Cardiac fibroblast (primary cell): ENCODE results near the gene MS4A10.
"Not testable (repeated sequence)": the region's sequence is repeated elsewhere in the genome, so short reads cannot be mapped to it uniquely, and the experiment has no call there.

Experiments
- DNase-seq, 2 donors: peaks; one replicate each; pipeline versions ENCODE4 v3.0.0 to v3.0.0-alpha.2; 2010; ENCODE audit warnings: low read depth in 2 of 2
- H3K4me3 ChIP-seq, 2 donors: replicated peaks in 1 of 2; 1 replicate in 1 of 2; 2 replicates in 1 of 2; pipeline ENCODE4 v1.5.1; 2011; ENCODE audit warnings: low read depth in 2 of 2, low read length in 2 of 2, mild to moderate bottlenecking in 2 of 2, moderate library complexity in 1 of 2
- CTCF ChIP-seq: IDR thresholded peaks from one replicate; pipeline ENCODE4 v1.5.1; 2011; ENCODE audit warnings: low read depth, mild to moderate bottlenecking, low read length, inconsistent platforms

Gene MS4A10

GRCh38 chr11:60748225-60748624, 36.9 kb upstream of the MS4A10 start:
- no peak for TF ChIP-seq CTCF
- no peak for DNase-seq
- no peak overlapping the region for H3K4me3 ChIP-seq

- no peak for DNase-seq
- TF ChIP-seq CTCF: no peak
- H3K4me3 ChIP-seq: no peak overlapping the region
These were observed 36.3 kb upstream of the MS4A10 start for GRCh38 chr11:60748821-60749220.

- TF ChIP-seq CTCF: no peak
- no peak for DNase-seq
- no peak overlapping the region for H3K4me3 ChIP-seq
These were observed 34.2 kb upstream of the MS4A10 start for GRCh38 chr11:60750911-60751310.

GRCh38 chr11:60753309-60753708, 31.8 kb upstream of the MS4A10 start:
- no peak overlapping the region for H3K4me3 ChIP-seq
- TF ChIP-seq CTCF: no peak
- no peak for DNase-seq

GRCh38 chr11:60754887-60755286, 30.2 kb upstream of the MS4A10 start:
- H3K4me3 ChIP-seq: no peak overlapping the region
- DNase-seq: no peak
- no peak for TF ChIP-seq CTCF

- DNase-seq: peak in 1 of 2 donors; percentile 34
- no peak within 1 kb of the TSS for H3K4me3 ChIP-seq
- peak; percentile 34 for TF ChIP-seq CTCF
These were observed 28.7 kb upstream of the MS4A10 start, which contains the start of gene MS4A15 for GRCh38 chr11:60756307-60757032. TSS of gene MS4A15 (plus strand) at chr11:60756867. CDS start at chr11:60763734, 6,867 bp downstream.

GRCh38 chr11:60757231-60757800, 27.8 kb upstream of the MS4A10 start:
- TF ChIP-seq CTCF: no peak
- no peak overlapping the region for H3K4me3 ChIP-seq
- DNase-seq: no peak

- not testable (repeated sequence) for DNase-seq, H3K4me3 ChIP-seq
These were observed 26.5 kb upstream of the MS4A10 start for GRCh38 chr11:60758671-60759070.

GRCh38 chr11:60759438-60760225, 25.5 kb upstream of the MS4A10 start:
- not testable (repeated sequence) for H3K4me3 ChIP-seq, DNase-seq
